HCT116 (cell line): Measurements from ENCODE around the gene TSC22D4. TPM values are rescaled to one million over a fixed set of nuclear protein-coding genes. Genes with fewer than 3 reads are reported as not detected.

ENCODE experiments used
- ATAC-seq: fragments of 200-7000 bp; cut with Tn5 transposase; 2 replicates; pipeline ENCODE4 v1.9.1; 2020; ENCODE audit warnings: mild to moderate bottlenecking, moderate library complexity
- BruUV-seq: library from RNA; stranded (reverse); fragments of 400-500 nt; replicated peaks from 2 replicates; lab custom pipeline; 2021; lab: Mats Ljungman, UMichigan
- CTCF ChIA-PET: fragments of 300-600 bp; sonication (Branson Sonifier 250); formaldehyde crosslinking; loops from one replicate; lab custom pipeline; 2021; ENCODE audit warnings: antibody characterized with exemption; lab: Charles Lee
- POLR2A ChIA-PET: fragments of 300-600, 350-600 bp; sonication (Branson Sonifier 250); formaldehyde crosslinking; loops from one replicate; lab custom pipeline; 2021; ENCODE audit warnings: antibody characterized with exemption; lab: Charles Lee
- RAD21 ChIA-PET, 2 experiments: fragments of 300-600 bp; sonication (Branson Sonifier 250); formaldehyde crosslinking; loops; one replicate each; lab custom pipeline; 2023; ENCODE audit warnings: low total read pairs in 2 of 2; ENCODE audit not compliant: uncharacterized antibody in 2 of 2, unreplicated experiment in 2 of 2, low non-redundant PET in 1 of 2; lab: Charles Lee
- DNase-seq: peaks from one replicate; pipeline ENCODE4 v3.0.0-alpha.2; 2010; ENCODE audit warnings: low read depth, low spot score
- H2AFZ ChIP-seq: fragments of 200-600 bp; shearing (Covaris generic), sonication (generic); 2 replicates; pipeline ENCODE4 v1.6.1; 2017; ENCODE audit warnings: low read depth, mixed run types, mixed read lengths, antibody characterized with exemption, low read length; ENCODE audit not compliant: poor library complexity, severe bottlenecking
- H3K27ac ChIP-seq: 2 replicates; pipeline ENCODE4 v1.5.1; 2012; ENCODE audit warnings: low read depth, low read length
- H3K27me3 ChIP-seq: fragments of 200-600 bp; sonication (generic); 2 replicates; pipeline ENCODE4 v1.6.1; 2016; ENCODE audit warnings: mixed run types, low read length, mixed read lengths; ENCODE audit not compliant: insufficient read depth
- H3K36me3 ChIP-seq, 2 experiments: fragments of 200-500 bp in 1 of 2; fragments of 200-600 bp in 1 of 2; sonication (Bioruptor generic) in 1 of 2; sonication (generic) in 1 of 2; 2 replicates each; pipeline versions ENCODE4 v1.5.1 to v1.6.1; 2014 to 2016; ENCODE audit warnings: low read length in 2 of 2, inconsistent platforms in 1 of 2, mixed read lengths in 1 of 2, mixed run types in 1 of 2; ENCODE audit not compliant: insufficient read depth in 2 of 2, control insufficient read depth in 1 of 2
- H3K4me1 ChIP-seq, 2 experiments: fragments of 200-600 bp in 1 of 2; sonication (generic) in 1 of 2; 2 replicates each; pipeline versions ENCODE4 v1.5.1 to v1.6.1; 2012 to 2017; ENCODE audit warnings: low read length in 2 of 2, inconsistent platforms in 1 of 2, mild to moderate bottlenecking in 1 of 2, mixed read lengths in 1 of 2, mixed run types in 1 of 2, moderate library complexity in 1 of 2; ENCODE audit not compliant: insufficient read depth in 2 of 2, control insufficient read depth in 1 of 2
- H3K4me2 ChIP-seq: fragments of 200-600 bp; sonication (generic); 2 replicates; pipeline ENCODE4 v1.6.1; 2017; ENCODE audit warnings: mixed run types, low read length, mixed read lengths
- H3K4me3 ChIP-seq, 2 experiments: fragments of 200-600 bp in 1 of 2; sonication (generic) in 1 of 2; replicated peaks in 1 of 2; 2 replicates each; pipeline ENCODE4 v1.5.1; 2011 to 2016; ENCODE audit warnings: low read length in 2 of 2, control low read depth in 1 of 2, low read depth in 1 of 2, mild to moderate bottlenecking in 1 of 2, mixed read lengths in 1 of 2, mixed run types in 1 of 2
- H3K79me2 ChIP-seq: fragments of 200-600 bp; sonication (generic); 2 replicates; pipeline ENCODE4 v1.6.1; 2017; ENCODE audit warnings: mild to moderate bottlenecking, mixed run types, low read length, moderate library complexity, mixed read lengths; ENCODE audit not compliant: insufficient read depth
- H3K9ac ChIP-seq: fragments of 200-600 bp; sonication (generic); 2 replicates; pipeline ENCODE4 v1.6.1; 2016; ENCODE audit warnings: low read length, mixed read lengths
- H3K9me2 ChIP-seq: fragments of 200-600 bp; sonication (generic), shearing (Covaris generic); 2 replicates; pipeline ENCODE4 v1.6.1; 2017; ENCODE audit warnings: mixed run types, mild to moderate bottlenecking, moderate library complexity; ENCODE audit not compliant: insufficient read depth
- H3K9me3 ChIP-seq, 2 experiments: fragments of 200-500 bp in 1 of 2; fragments of 200-600 bp in 1 of 2; sonication (Bioruptor generic) in 1 of 2; sonication (generic) in 1 of 2; 2 replicates each; pipeline ENCODE4 v1.6.1; 2014 to 2017; ENCODE audit warnings: low read length in 2 of 2, mixed read lengths in 2 of 2, inconsistent platforms in 1 of 2, low read depth in 1 of 2, mild to moderate bottlenecking in 1 of 2, mixed run types in 1 of 2, moderate library complexity in 1 of 2; ENCODE audit not compliant: control insufficient read depth in 1 of 2, insufficient read depth in 1 of 2
- H4K20me1 ChIP-seq: fragments of 200-600 bp; sonication (generic), shearing (Covaris generic); 2 replicates; pipeline ENCODE4 v1.6.1; 2017; ENCODE audit warnings: mixed run types, mild to moderate bottlenecking, moderate library complexity; ENCODE audit not compliant: insufficient read depth
- CBX3 ChIP-seq: IDR thresholded peaks from 2 replicates; pipeline ENCODE4 v1.6.1; 2012; ENCODE audit warnings: low read depth
- CEBPB ChIP-seq: IDR thresholded peaks from 2 replicates; pipeline ENCODE4 v1.6.1; 2012; ENCODE audit warnings: low read depth
- CTCF ChIP-seq, 3 experiments: fragments of 200-600 bp in 1 of 3; sonication (generic) in 1 of 3; IDR thresholded peaks in 2 of 3; conservative IDR thresholded peaks in 1 of 3; 2 replicates each; pipeline ENCODE4 v1.5.1; 2012 to 2017; ENCODE audit warnings: low read depth in 2 of 3, low read length in 2 of 3, antibody characterized with exemption in 1 of 3, borderline replicate concordance in 1 of 3, control low read depth in 1 of 3, mild to moderate bottlenecking in 1 of 3, mixed read lengths in 1 of 3, mixed run types in 1 of 3, moderate library complexity in 1 of 3; ENCODE audit not compliant: insufficient read depth in 1 of 3
- ELF1 ChIP-seq: IDR thresholded peaks from 2 replicates; pipeline ENCODE4 v1.6.1; 2012; ENCODE audit warnings: low read depth, borderline replicate concordance
- EZH2 ChIP-seq: fragments of 200-600 bp; sonication (generic); IDR thresholded peaks from 2 replicates; pipeline ENCODE4 v1.6.1; 2017; ENCODE audit warnings: antibody characterized with exemption, mixed run types
- MAX ChIP-seq: IDR thresholded peaks from 2 replicates; pipeline ENCODE4 v1.6.1; 2012
- POLR2A ChIP-seq: IDR thresholded peaks from 2 replicates; pipeline ENCODE4 v1.7.0; 2011; ENCODE audit warnings: borderline replicate concordance; ENCODE audit not compliant: insufficient read depth, insufficient read length; ENCODE audit errors: extremely low read depth
- RAD21 ChIP-seq: IDR thresholded peaks from 2 replicates; pipeline ENCODE4 v1.6.1; 2012; ENCODE audit warnings: low read depth, mild to moderate bottlenecking
- SIN3A ChIP-seq: IDR thresholded peaks from 2 replicates; pipeline ENCODE4 v1.6.1; 2012; ENCODE audit warnings: low read depth
- SP1 ChIP-seq: IDR thresholded peaks from 2 replicates; pipeline ENCODE4 v1.6.1; 2012; ENCODE audit warnings: low read depth
- SRF ChIP-seq: IDR thresholded peaks from 2 replicates; pipeline ENCODE4 v1.6.1; 2012; ENCODE audit warnings: low read depth
- TCF7L2 ChIP-seq: IDR thresholded peaks from 2 replicates; pipeline ENCODE4 v1.7.0; 2011; ENCODE audit warnings: borderline replicate concordance, inconsistent platforms; ENCODE audit not compliant: insufficient read depth, insufficient read length; ENCODE audit errors: extremely low read depth
- YY1 ChIP-seq: IDR thresholded peaks from 2 replicates; pipeline ENCODE4 v1.6.1; 2011; ENCODE audit warnings: low read length, low read depth, moderate library complexity, mild to moderate bottlenecking; ENCODE audit not compliant: insufficient replicate concordance; ENCODE audit errors: extremely low read depth
- ZBTB33 ChIP-seq: IDR thresholded peaks from 2 replicates; pipeline ENCODE4 v1.6.1; 2011; ENCODE audit warnings: mild to moderate bottlenecking, low read length, moderate library complexity; ENCODE audit not compliant: insufficient replicate concordance; ENCODE audit errors: extremely low read depth
- ZNF274 ChIP-seq: fragments of 200-500 bp; sonication (Bioruptor generic); IDR thresholded peaks from 2 replicates; pipeline ENCODE4 v1.6.1; 2014; ENCODE audit warnings: mild to moderate bottlenecking, low read depth, low read length, inconsistent platforms
- intact Hi-C: fragments of 100-400 bp; cut with micrococcal nuclease; formaldehyde crosslinking; loops from 2 replicates; pipeline ENCODE4 v1.10.0; 2022
- total RNA-seq: library from RNA; stranded (reverse); gene quantifications from one replicate; pipeline ENCODE4 v1.2.1, GENCODE V29; 2021; ENCODE audit not compliant: unreplicated experiment

Gene TSC22D4
- total RNA-seq, 1 experiment from 2014 or later: 36.9 TPM

GRCh38 chr7:100437150-100438100 is 41.6 kb downstream of the TSC22D4 start:
- ATAC-seq: no peak
- Histone ChIP-seq H3K36me3 (peaks cover 5 to 26% of the 10 kb centered on the region in 2 experiments; a peak in 2 of 4 replicates), H3K27ac (peak overlapping the region; percentile 99), H3K27me3 (no peaks in the 10 kb centered on the region), H3K4me2 (peak overlapping the region; percentile 93), H3K9ac (peak overlapping the region; percentile 93; the same call in 1 of the 2 replicates), H4K20me1 (no peaks in the 10 kb centered on the region), H3K79me2 (peaks cover 34% of the 10 kb centered on the region), H3K4me3 (no peak overlapping the region), H3K4me1 (peaks cover 2 to 38% of the 10 kb centered on the region in 2 experiments; a peak in 3 of 4 replicates), H3K9me3 (no peaks in the 10 kb centered on the region), H3K9me2 (no peaks in the 10 kb centered on the region), H2AFZ (no peak overlapping the region)
- ChIA-PET RAD21 (no interaction called here), POLR2A (interaction anchor here (0.8 to 1.9 kb wide), 5 partner anchors 8 to 289 kb away, joined by 3 to 8 read pairs (median 3); partner anchors contain the start of genes FBXO24, LAMTOR4, LRCH4 and MEPCE), CTCF (interaction anchor here (0.9 to 2.1 kb wide), 2 partner anchors 13 to 30 kb away, joined by 3 to 10 read pairs; no protein-coding TSS in a partner anchor)
- no peak for DNase-seq
- TF ChIP-seq POLR2A (no peak), ELF1 (no peak), CTCF (IDR thresholded peaks at IDR 0.05 in 2 of 3, conservative IDR thresholded peaks at IDR 0.05 in 1 of 3; ENCODE audit: borderline replicate concordance in 1 of 3, insufficient read depth in 1 of 3, low read depth in 2 of 3, low read length in 2 of 3) (no peak), SP1 (no peak), RAD21 (no peak), TCF7L2 (no peak), SIN3A (no peak), YY1 (no peak), MAX (no peak), ZBTB33 (no peak), EZH2 (no peak), ZNF274 (no peak), CBX3 (no peak), CEBPB (no peak), SRF (no peak)
- intact Hi-C loops: no loop called here
- no TSS peak for BruUV-seq
